Measurements from ENCODE around the gene PSMC5.

DNA sequence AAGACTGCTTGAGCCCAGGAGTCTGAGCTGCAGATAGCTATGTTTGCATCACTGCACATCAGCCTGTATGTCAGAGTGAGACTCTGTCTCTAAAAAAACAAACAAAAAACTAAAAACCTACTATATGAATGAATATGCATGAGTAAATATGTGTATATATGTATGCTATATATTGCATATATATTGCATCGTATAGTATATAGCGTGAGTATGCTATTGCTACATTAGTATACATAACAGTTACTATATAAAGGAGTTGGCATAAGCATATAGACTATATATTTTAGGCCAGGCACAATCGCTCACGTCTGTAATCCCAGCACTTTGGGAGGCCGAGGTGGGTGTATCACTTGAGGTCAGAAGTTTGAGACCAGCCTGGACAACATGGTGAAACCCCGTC lies 37.2 kb upstream of the PSMC5 start:
- TF ChIP-seq, protein P1, sequence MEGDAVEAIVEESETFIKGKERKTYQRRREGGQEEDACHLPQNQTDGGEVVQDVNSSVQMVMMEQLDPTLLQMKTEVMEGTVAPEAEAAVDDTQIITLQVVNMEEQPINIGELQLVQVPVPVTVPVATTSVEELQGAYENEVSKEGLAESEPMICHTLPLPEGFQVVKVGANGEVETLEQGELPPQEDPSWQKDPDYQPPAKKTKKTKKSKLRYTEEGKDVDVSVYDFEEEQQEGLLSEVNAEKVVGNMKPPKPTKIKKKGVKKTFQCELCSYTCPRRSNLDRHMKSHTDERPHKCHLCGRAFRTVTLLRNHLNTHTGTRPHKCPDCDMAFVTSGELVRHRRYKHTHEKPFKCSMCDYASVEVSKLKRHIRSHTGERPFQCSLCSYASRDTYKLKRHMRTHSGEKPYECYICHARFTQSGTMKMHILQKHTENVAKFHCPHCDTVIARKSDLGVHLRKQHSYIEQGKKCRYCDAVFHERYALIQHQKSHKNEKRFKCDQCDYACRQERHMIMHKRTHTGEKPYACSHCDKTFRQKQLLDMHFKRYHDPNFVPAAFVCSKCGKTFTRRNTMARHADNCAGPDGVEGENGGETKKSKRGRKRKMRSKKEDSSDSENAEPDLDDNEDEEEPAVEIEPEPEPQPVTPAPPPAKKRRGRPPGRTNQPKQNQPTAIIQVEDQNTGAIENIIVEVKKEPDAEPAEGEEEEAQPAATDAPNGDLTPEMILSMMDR (IDR thresholded peaks at IDR 0.05): no peak
- TF ChIP-seq SMAD4 (CRISPR knock-in tag; IDR thresholded peaks at IDR 0.05) (no peak), ZBTB21 (CRISPR knock-in tag; IDR thresholded peaks at IDR 0.05; ENCODE audit: borderline replicate concordance) (no peak)

Data from WTC11 (cell line).